HG03139 (cell line): ENCODE data around the gene DCLK1.

Experiments used
- ATAC-seq: cut with Tn5 transposase; IDR thresholded peaks from one replicate; pipeline ENCODE4 v1.9.1; 2021; ENCODE audit not compliant: unreplicated experiment

Gene DCLK1

DNA sequence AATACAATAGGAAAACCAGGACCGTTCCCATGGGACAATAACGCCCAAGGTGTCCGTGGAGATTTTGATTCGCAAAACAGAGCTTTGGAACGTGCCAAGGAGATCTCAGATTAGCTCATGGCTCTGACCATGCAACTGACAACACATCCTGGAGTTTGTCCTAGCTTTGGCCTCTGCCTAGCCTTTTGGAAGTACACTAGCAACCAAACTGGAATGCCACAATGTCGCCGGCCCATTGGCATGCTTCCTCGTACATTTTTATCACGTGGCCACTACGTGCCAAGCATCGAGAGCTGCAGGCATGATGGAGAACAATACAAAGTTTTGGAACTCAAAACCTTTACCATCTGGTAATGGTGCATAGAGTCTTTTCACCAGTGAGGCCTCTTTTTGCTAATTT, 256.5 kb downstream of the DCLK1 start:
- ATAC-seq: no peak

- ATAC-seq: no peak
Observed at GRCh38 chr13:35872369-35872768, 258.8 kb downstream of the DCLK1 start.

- no peak for ATAC-seq
Observed at GRCh38 chr13:35871561-35871960, 259.6 kb downstream of the DCLK1 start.

- no peak for ATAC-seq
Observed at GRCh38 chr13:35866801-35867200, 264.4 kb downstream of the DCLK1 start.

DNA sequence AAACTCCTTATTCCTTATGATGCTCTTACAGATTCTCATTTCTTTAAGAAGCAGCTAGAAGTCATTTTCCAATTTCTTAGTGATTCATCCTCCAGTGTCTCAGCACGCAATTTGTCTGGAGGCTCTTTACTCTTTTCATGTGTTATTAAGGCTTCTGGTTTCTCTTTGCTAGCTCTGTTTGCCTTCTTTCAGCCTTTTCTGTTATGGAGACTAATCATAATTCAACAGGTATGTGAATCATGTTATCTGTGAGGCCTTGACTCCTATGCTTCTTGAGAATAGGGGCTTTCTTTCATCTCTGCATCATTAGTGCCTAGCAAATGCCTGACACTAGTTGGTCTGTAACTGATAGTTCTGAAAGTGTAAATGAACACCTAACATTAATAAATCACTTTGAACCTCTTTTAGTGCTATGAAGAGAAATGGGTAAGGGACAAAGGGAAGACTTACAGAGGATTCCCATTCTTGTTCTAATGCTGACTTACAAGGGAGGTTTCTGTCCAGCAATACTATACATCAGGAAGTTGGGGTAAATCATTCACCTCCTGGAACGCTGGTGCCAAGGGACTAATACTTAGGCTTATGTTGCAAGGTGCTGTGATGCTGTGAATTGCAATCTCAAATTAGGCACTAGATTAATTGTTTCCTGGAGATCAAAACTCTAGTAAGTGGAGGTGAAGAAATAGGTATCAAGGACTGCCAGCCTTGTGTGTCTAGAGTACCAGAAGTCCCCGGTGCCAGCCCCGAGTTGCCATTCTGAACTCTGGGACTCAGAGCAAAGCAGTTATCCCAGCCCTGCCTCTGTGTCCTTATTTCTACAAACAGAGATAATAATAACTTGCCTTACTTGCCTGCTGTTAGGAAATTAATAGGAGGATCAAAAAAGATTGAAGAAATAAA, 265.6 kb downstream of the DCLK1 start:
- no peak for ATAC-seq

GRCh38 chr13:35860661-35861060, 270.5 kb downstream of the DCLK1 start:
- no peak for ATAC-seq

DNA sequence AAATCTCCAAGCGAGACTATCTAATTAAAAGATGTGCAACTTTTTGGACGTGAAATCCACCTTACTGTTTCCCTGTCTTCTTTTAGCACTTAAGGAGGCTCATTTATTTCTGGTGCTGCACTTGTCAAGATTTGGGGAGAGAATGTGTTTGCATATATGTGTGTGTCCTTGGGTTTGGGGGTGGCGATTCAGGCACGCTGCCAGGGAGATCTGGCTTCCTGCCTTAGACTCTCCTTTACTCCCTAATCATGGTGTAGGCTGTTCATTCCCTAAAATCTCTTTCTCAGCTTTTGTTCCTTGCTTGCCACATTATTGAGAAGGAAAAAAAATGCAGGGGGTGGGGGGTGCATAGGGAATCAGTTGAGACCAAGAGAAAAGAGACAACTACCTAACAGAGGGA, 271.2 kb downstream of the DCLK1 start:
- no peak for ATAC-seq

GRCh38 chr13:35858665-35859064, 272.5 kb downstream of the DCLK1 start:
- ATAC-seq: no peak

GRCh38 chr13:35857769-35858168, 273.4 kb downstream of the DCLK1 start:
- ATAC-seq: no peak

- ATAC-seq: no peak
Observed at GRCh38 chr13:35856721-35857364, 274.3 kb downstream of the DCLK1 start.

GRCh38 chr13:35856084-35856483, 275.1 kb downstream of the DCLK1 start:
- ATAC-seq: no peak

DNA sequence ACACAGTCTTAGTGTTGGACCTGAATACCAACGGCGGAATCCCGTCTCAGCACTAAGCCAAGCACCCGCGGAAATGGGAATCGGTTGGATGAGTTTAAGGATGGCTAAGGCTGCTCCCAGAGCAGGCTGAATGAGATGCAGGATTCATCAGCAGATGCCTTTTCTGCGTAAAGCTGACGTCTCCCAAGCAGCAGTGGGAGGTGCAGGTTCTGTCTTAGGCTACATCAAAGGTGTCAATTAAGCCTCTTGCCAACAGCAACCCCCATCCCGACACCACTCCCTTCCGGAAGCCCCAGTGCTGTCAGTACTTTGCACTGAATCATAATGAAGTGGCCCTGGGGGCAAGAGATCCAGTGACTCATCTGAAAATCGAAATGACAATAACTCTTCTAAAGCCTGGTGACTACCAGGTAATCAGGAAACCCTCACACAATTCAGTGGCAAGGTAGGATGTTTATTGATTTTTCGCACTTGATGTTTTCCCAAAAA, 275.6 kb downstream of the DCLK1 start:
- ATAC-seq: no peak

GRCh38 chr13:35854286-35854685, 276.9 kb downstream of the DCLK1 start:
- no peak for ATAC-seq

GRCh38 chr13:35851881-35852280, 279.3 kb downstream of the DCLK1 start:
- ATAC-seq: no peak

GRCh38 chr13:35851356-35851755, 279.8 kb downstream of the DCLK1 start:
- ATAC-seq: no peak

GRCh38 chr13:35850569-35850968, 280.6 kb downstream of the DCLK1 start:
- ATAC-seq: no peak

- ATAC-seq: no peak
Observed at GRCh38 chr13:35849256-35849644, 281.9 kb downstream of the DCLK1 start.

- ATAC-seq: no peak
Observed at GRCh38 chr13:35848336-35849255, 282.6 kb downstream of the DCLK1 start.

DNA sequence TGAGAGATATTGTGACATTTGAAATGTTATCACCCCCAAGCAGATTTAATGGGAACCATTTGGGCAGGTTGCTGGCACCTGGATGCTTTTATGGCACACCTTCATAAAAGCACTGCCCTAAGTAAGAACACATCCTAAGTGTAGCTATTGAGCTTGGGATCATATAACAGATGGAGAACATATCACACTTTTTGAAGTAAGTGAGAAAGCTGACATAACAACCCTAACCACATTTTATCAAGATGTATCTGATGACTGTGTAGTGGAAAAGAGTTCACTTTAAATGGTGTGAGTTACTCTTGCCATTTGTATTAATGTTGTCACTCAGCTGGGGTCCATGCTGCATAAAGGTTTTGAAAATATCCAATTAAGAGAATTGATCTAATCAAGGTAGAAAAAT, 287.9 kb downstream of the DCLK1 start:
- no peak for ATAC-seq

DNA sequence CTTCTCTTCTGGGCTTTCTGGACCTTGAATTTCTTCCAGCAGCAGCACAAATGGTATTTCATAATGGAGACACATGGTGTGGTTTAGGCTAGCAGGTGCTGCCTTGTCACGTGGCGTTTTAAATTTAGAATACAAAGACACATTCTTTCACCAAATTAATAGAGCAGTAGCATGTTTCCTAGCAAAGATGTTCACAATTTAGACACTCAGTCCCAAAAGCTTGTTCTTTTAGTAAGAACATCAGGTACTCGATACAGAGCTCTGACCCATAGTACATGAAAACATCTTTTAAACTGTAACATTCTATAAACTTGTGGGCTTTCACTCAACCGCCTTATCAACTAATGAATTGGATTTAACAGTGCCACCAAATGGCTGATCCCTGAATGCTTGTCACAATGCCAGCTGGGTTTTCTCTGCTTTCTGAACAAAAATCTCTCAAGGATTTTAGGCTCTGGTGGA, 290.1 kb downstream of the DCLK1 start:
- no peak for ATAC-seq

DNA sequence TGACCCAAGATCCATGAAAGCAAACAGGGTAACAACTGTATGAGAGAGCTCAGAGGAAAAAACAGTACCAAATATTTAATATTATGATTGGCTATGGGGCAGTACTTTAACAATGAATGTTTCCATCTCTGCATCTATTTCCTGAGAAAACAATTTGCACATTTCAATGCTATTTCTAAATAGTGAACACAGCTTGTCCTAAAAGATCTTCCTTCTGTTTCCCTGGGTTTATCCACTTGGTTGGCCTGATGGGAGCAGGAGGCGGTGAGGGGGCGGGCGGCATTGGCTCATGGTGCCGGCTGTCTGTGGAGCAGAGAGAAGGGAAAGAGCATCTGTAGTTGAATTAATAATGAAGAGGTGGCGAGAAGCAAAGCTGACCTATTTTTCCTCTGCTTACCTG, 291.4 kb downstream of the DCLK1 start:
- ATAC-seq: no peak
